ENCODE measurements around the gene UNC13A. TPM values are rescaled to one million over a fixed set of nuclear protein-coding genes. Genes with fewer than 3 reads are reported as not detected.

UNC13A gene
- total and polyA plus RNA-seq, 2 of the 13 experiments (the other 11 are each of a cell fraction or from before 2014, with no cell fraction given): 0.11 to 0.45 TPM

- no peak for TF ChIP-seq ZBTB34 (CRISPR knock-in tag; IDR thresholded peaks at IDR 0.05)
- 0 out of 2 replicates have a peak, but pooled peaks have one; percentile 30 for TF ChIP-seq THAP7 (CRISPR knock-in tag; IDR thresholded peaks at IDR 0.05)
- no peak for TF ChIP-seq NR0B2 (CRISPR knock-in tag; IDR thresholded peaks at IDR 0.05)
- TF ChIP-seq CREBL2 (CRISPR knock-in tag; IDR thresholded peaks at IDR 0.05; ENCODE audit: borderline replicate concordance): peak; percentile 56; the same call in 1 of the 2 replicates
- TF ChIP-seq ELF3 (CRISPR knock-in tag; IDR thresholded peaks at IDR 0.05): no peak
- TF ChIP-seq FOXJ3 (CRISPR knock-in tag; IDR thresholded peaks at IDR 0.05; ENCODE audit: borderline replicate concordance): no peak
- no peak for TF ChIP-seq ZNF567 (CRISPR knock-in tag; IDR thresholded peaks at IDR 0.05; ENCODE audit: borderline replicate concordance)
- no peak for TF ChIP-seq ZNF234 (CRISPR knock-in tag; conservative IDR thresholded peaks at IDR 0.05)
- TF ChIP-seq IKZF1 (IDR thresholded peaks at IDR 0.05): no peak
- no peak for TF ChIP-seq E2F1 (CRISPR knock-in tag; IDR thresholded peaks at IDR 0.05)
- TF ChIP-seq NFKBIZ (CRISPR knock-in tag; IDR thresholded peaks at IDR 0.05): no peak
- TF ChIP-seq WIZ (CRISPR knock-in tag; IDR thresholded peaks at IDR 0.05): 0 out of 2 replicates have a peak, but pooled peaks have one; percentile 23
- no peak for TF ChIP-seq SCMH1 (CRISPR knock-in tag; IDR thresholded peaks at IDR 0.05; ENCODE audit: borderline replicate concordance)
- TF ChIP-seq PCBP2 (optimal IDR thresholded peaks at IDR 0.05; ENCODE audit: low read depth, low read length, poor library complexity, severe bottlenecking): no peak
- TF ChIP-seq ZNF10 (CRISPR knock-in tag; IDR thresholded peaks at IDR 0.05; ENCODE audit: borderline replicate concordance, low read depth): no peak
- TF ChIP-seq MAX (IDR thresholded peaks at IDR 0.05): peak; percentile 8; the same call in 1 of the 2 replicates
Measured at GRCh38 chr19:17555929-17556813, 132.0 kb downstream of the UNC13A start (continued).

All from HepG2 (cell line).